Thoracic aorta (tissue), 2 donors: ENCODE measurements around the gene BMAL1. TPM values are rescaled to one million over a fixed set of nuclear protein-coding genes. Genes with fewer than 3 reads are reported as not detected.

Experiments
- ATAC-seq: fragments of 150-250 bp; one replicate; pipeline ENCODE4 v1.8.0; 2017; ENCODE audit warnings: low read depth; ENCODE audit not compliant: insufficient number of reproducible peaks, low FRiP score
- DNase-seq: peaks from one replicate; pipeline ENCODE4 v3.0.0-alpha.2; 2020; ENCODE audit warnings: low spot score
- H3K27ac ChIP-seq, 2 donors: fragments of 200-600 bp; sonication (generic); 1 replicate in 1 of 2; 2 replicates in 1 of 2; pipeline ENCODE4 v1.5.1; 2016; ENCODE audit warnings: mild to moderate bottlenecking in 2 of 2, moderate library complexity in 2 of 2
- H3K27me3 ChIP-seq: fragments of 200-600 bp; sonication (generic); replicated peaks from 2 replicates; pipeline ENCODE4 v1.6.0; 2016; ENCODE audit warnings: mild to moderate bottlenecking; ENCODE audit not compliant: insufficient read depth
- H3K36me3 ChIP-seq: fragments of 200-600 bp; sonication (generic); one replicate; pipeline ENCODE4 v1.5.1; 2016
- H3K4me1 ChIP-seq, 2 donors: fragments of 200-600 bp; sonication (generic); 1 replicate in 1 of 2; 2 replicates in 1 of 2; pipeline versions ENCODE4 v1.5.1 to v1.6.0; 2016; ENCODE audit warnings: low read depth in 2 of 2, mild to moderate bottlenecking in 1 of 2; ENCODE audit not compliant: control insufficient read depth in 1 of 2
- H3K4me3 ChIP-seq: fragments of 200-600 bp; sonication (generic); 2 replicates; pipeline ENCODE4 v1.5.1; 2016; ENCODE audit warnings: mild to moderate bottlenecking
- H3K9me3 ChIP-seq: fragments of 200-600 bp; sonication (generic); 2 replicates; pipeline ENCODE4 v1.5.1; 2016
- CTCF ChIP-seq: fragments of 200-600 bp; sonication (generic); IDR thresholded peaks from one replicate; pipeline ENCODE4 v1.5.1; 2019; ENCODE audit warnings: antibody characterized with exemption
- total RNA-seq, 2 donors: library from RNA; depleted of rRNA; stranded (reverse); fragments of >200 nt; gene quantifications; one replicate each; pipeline versions ENCODE4 v1.1.0 to v1.2.3, GENCODE V29; 2016

The BMAL1 gene
- total RNA-seq, 2 donors from 2014 or later: 21.8 to 40.8 TPM

- peaks cover 30 to 34% of the 10 kb centered on the region in 2 donors for H3K4me1 ChIP-seq
- DNase-seq: no peak
- H3K9me3 ChIP-seq: no peaks in the 10 kb centered on the region
- ATAC-seq: no peak
- no peak overlapping the region for H3K27ac ChIP-seq
- H3K36me3 ChIP-seq: no peaks in the 10 kb centered on the region
- TF ChIP-seq CTCF: no peak
- no peaks in the 10 kb centered on the region for H3K27me3 ChIP-seq
- H3K4me3 ChIP-seq: no peak overlapping the region
Observed at GRCh38 chr11:13320688-13321087, 43.1 kb downstream of the BMAL1 start.

- no peak for DNase-seq
- H3K4me1 ChIP-seq: peaks cover 23 to 26% of the 10 kb centered on the region in 2 donors
- no peak overlapping the region for H3K4me3 ChIP-seq
- ATAC-seq: no peak
- H3K36me3 ChIP-seq: no peaks in the 10 kb centered on the region
- no peaks in the 10 kb centered on the region for H3K9me3 ChIP-seq
- H3K27me3 ChIP-seq: no peaks in the 10 kb centered on the region
- TF ChIP-seq CTCF: no peak
- no peak overlapping the region for H3K27ac ChIP-seq
Observed at GRCh38 chr11:13321431-13321830, 43.8 kb downstream of the BMAL1 start.

GRCh38 chr11:13324141-13324540 lies 46.6 kb downstream of the BMAL1 start:
- no peak overlapping the region for H3K27ac ChIP-seq
- H3K9me3 ChIP-seq: no peaks in the 10 kb centered on the region
- DNase-seq: no peak
- peaks cover 4% of the 10 kb centered on the region for H3K36me3 ChIP-seq
- H3K4me3 ChIP-seq: no peak overlapping the region
- H3K4me1 ChIP-seq: peaks cover 0 to 2% of the 10 kb centered on the region in 2 donors
- TF ChIP-seq CTCF: no peak
- H3K27me3 ChIP-seq: no peaks in the 10 kb centered on the region
- no peak for ATAC-seq

GRCh38 chr11:13324709-13325108 lies 47.1 kb downstream of the BMAL1 start:
- H3K27ac ChIP-seq: no peak overlapping the region
- no peaks in the 10 kb centered on the region for H3K9me3 ChIP-seq
- H3K36me3 ChIP-seq: peaks cover 4% of the 10 kb centered on the region
- no peaks in the 10 kb centered on the region for H3K27me3 ChIP-seq
- ATAC-seq (no peak), DNase-seq (no peak)
- H3K4me1 ChIP-seq: peaks cover 0 to 2% of the 10 kb centered on the region in 2 donors
- no peak overlapping the region for H3K4me3 ChIP-seq
- TF ChIP-seq CTCF: no peak

- H3K9me3 ChIP-seq: no peaks in the 10 kb centered on the region
- no peak for TF ChIP-seq CTCF
- DNase-seq: no peak
- no peaks in the 10 kb centered on the region for H3K27me3 ChIP-seq
- peaks cover 4 to 8% of the 10 kb centered on the region in 2 donors for H3K4me1 ChIP-seq
- no peak overlapping the region for H3K4me3 ChIP-seq
- no peak for ATAC-seq
- peaks cover 4% of the 10 kb centered on the region for H3K36me3 ChIP-seq
- H3K27ac ChIP-seq: no peak overlapping the region
Observed at GRCh38 chr11:13327421-13327820, 49.8 kb downstream of the BMAL1 start.
